OCI-LY3 (cell line): ENCODE data around the gene LIG1.

Experiments used
- H2AFZ ChIP-seq: fragments of 200-600, 300-600 bp; shearing (Covaris generic); 2 replicates; pipeline ENCODE4 v1.6.0; 2014; ENCODE audit warnings: antibody characterized with exemption, low read depth, low read length
- H3K27ac ChIP-seq: fragments of 200-600, 300-600 bp; sonication (generic); 2 replicates; pipeline ENCODE4 v1.5.1; 2014; ENCODE audit warnings: mild to moderate bottlenecking, low read length, moderate library complexity, mixed read lengths
- H3K27me3 ChIP-seq: fragments of 200-600, 300-600 bp; sonication (generic); 2 replicates; pipeline ENCODE4 v1.6.1; 2014; ENCODE audit warnings: low read depth, low read length, mixed read lengths
- H3K36me3 ChIP-seq: fragments of 200-600, 300-600 bp; sonication (generic); replicated peaks from 2 replicates; pipeline ENCODE3; 2014; ENCODE audit warnings: low read depth, low read length, mixed read lengths
- H3K4me1 ChIP-seq: fragments of 300-600, 200-600 bp; sonication (generic); 2 replicates; pipeline ENCODE4 v1.6.1; 2014; ENCODE audit warnings: low read length, mixed read lengths
- H3K4me2 ChIP-seq: fragments of 200-600, 300-600 bp; sonication (generic); 2 replicates; pipeline ENCODE4 v1.6.1; 2014; ENCODE audit warnings: low read length, mixed read lengths
- H3K4me3 ChIP-seq: fragments of 300-600, 200-600 bp; sonication (generic); 2 replicates; pipeline ENCODE4 v1.5.1; 2014; ENCODE audit warnings: antibody characterized with exemption, mild to moderate bottlenecking, low read length, moderate library complexity
- H3K79me2 ChIP-seq: fragments of 300-600, 200-600 bp; shearing (Covaris generic); 2 replicates; pipeline ENCODE4 v1.6.1; 2014; ENCODE audit warnings: mild to moderate bottlenecking, low read length, mixed read lengths
- H3K9ac ChIP-seq: fragments of 300-600, 200-600 bp; shearing (Covaris generic); 2 replicates; pipeline ENCODE4 v1.6.0; 2014; ENCODE audit warnings: mild to moderate bottlenecking, low read length, moderate library complexity
- H3K9me3 ChIP-seq: fragments of 200-600, 300-600 bp; shearing (Covaris generic); 2 replicates; pipeline ENCODE4 v1.6.1; 2014; ENCODE audit warnings: low read length, mixed read lengths; ENCODE audit not compliant: insufficient read depth
- H4K20me1 ChIP-seq: fragments of 200-600, 300-600 bp; sonication (generic); 2 replicates; pipeline ENCODE4 v1.6.1; 2016; ENCODE audit warnings: low read length, mixed read lengths; ENCODE audit not compliant: insufficient read depth
- CTCF ChIP-seq: fragments of 200-600, 300-600 bp; sonication (generic); IDR thresholded peaks from 2 replicates; pipeline ENCODE4 v1.5.1; 2014; ENCODE audit warnings: antibody characterized with exemption, low read length, low read depth
- EZH2phosphoT487 ChIP-seq: fragments of 200-600 bp; shearing (Covaris generic); IDR thresholded peaks from 2 replicates; pipeline ENCODE4 v1.6.1; 2018; ENCODE audit warnings: antibody characterized with exemption, mixed run types, low read depth

The LIG1 gene

DNA sequence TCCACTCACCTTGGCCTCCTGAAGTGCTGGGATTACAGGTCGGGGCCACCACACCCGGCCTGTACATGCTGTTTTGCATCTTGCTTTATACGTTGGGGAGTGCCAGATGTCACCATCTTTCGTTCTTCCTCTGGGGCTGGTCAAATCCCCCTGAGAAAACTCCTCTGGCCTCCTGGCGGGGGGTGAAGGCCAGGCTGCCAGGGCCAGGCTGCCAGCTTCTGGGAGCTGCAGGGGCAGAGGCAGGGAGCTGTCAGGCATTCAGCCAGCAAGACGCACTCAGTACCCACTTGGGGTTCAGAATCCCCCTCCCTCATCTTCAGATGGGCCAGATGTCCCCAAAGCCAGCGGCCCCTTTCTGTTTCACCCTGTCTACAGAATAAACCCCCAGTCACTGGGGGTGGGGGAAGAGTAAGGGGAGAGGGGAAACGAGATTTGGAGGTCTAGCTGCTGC lies 16.4 kb upstream of the LIG1 start:
- H3K4me2 ChIP-seq, result peak overlapping the region; percentile 61
- H3K4me1 ChIP-seq, result peaks cover 31% of the 10 kb centered on the region
- TF ChIP-seq EZH2phosphoT487, result no peak
- TF ChIP-seq CTCF, result no peak
- peak overlapping the region; percentile 21 for H3K9ac ChIP-seq
- no peak overlapping the region for H2AFZ ChIP-seq
- no peaks in the 10 kb centered on the region for H3K79me2 ChIP-seq
- no peaks in the 10 kb centered on the region for H3K27me3 ChIP-seq
- peak overlapping the region; percentile 25; the same call in 1 of the 2 replicates for H3K4me3 ChIP-seq
- peaks cover 22% of the 10 kb centered on the region for H3K36me3 ChIP-seq
- peaks cover 7% of the 10 kb centered on the region for H3K9me3 ChIP-seq
- peak overlapping the region; percentile 51 for H3K27ac ChIP-seq
- H4K20me1 ChIP-seq, result no peaks in the 10 kb centered on the region

GRCh38 chr19:48186015-48186414 lies 15.9 kb upstream of the LIG1 start:
- no peaks in the 10 kb centered on the region for H3K79me2 ChIP-seq
- H2AFZ ChIP-seq, result no peak overlapping the region
- no peaks in the 10 kb centered on the region for H4K20me1 ChIP-seq
- TF ChIP-seq CTCF (no peak), EZH2phosphoT487 (no peak)
- H3K9me3 ChIP-seq, result peaks cover 12% of the 10 kb centered on the region
- peak overlapping the region; percentile 61 for H3K4me2 ChIP-seq
- peaks cover 31% of the 10 kb centered on the region for H3K4me1 ChIP-seq
- H3K27me3 ChIP-seq, result no peaks in the 10 kb centered on the region
- H3K9ac ChIP-seq, result no peak overlapping the region
- peaks cover 28% of the 10 kb centered on the region for H3K36me3 ChIP-seq
- H3K27ac ChIP-seq, result peak overlapping the region; percentile 51; the same call in 1 of the 2 replicates
- 0 out of 2 replicates have a peak overlapping the region, but pooled peaks have one; percentile 25 for H3K4me3 ChIP-seq

GRCh38 chr19:48183356-48183755 lies 13.2 kb upstream of the LIG1 start:
- Histone ChIP-seq H3K79me2 (no peaks in the 10 kb centered on the region), H3K4me1 (peaks cover 18% of the 10 kb centered on the region), H3K9me3 (peaks cover 10% of the 10 kb centered on the region), H3K36me3 (peaks cover 31% of the 10 kb centered on the region), H3K27ac (no peak overlapping the region), H3K4me2 (no peak overlapping the region), H3K9ac (no peak overlapping the region), H3K27me3 (no peaks in the 10 kb centered on the region), H3K4me3 (no peak overlapping the region), H2AFZ (no peak overlapping the region), H4K20me1 (no peaks in the 10 kb centered on the region)
- no peak for TF ChIP-seq CTCF
- no peak for TF ChIP-seq EZH2phosphoT487

- H3K4me2 ChIP-seq, result no peak overlapping the region
- TF ChIP-seq EZH2phosphoT487, result no peak
- no peak for TF ChIP-seq CTCF
- H3K36me3 ChIP-seq, result peaks cover 30% of the 10 kb centered on the region
- no peaks in the 10 kb centered on the region for H3K27me3 ChIP-seq
- H3K9me3 ChIP-seq, result peaks cover 10% of the 10 kb centered on the region
- no peak overlapping the region for H3K27ac ChIP-seq
- no peaks in the 10 kb centered on the region for H3K79me2 ChIP-seq
- H3K4me1 ChIP-seq, result peaks cover 18% of the 10 kb centered on the region
- no peak overlapping the region for H3K4me3 ChIP-seq
- H4K20me1 ChIP-seq, result no peaks in the 10 kb centered on the region
- no peak overlapping the region for H2AFZ ChIP-seq
- H3K9ac ChIP-seq, result no peak overlapping the region
Observed at GRCh38 chr19:48182434-48182833, 12.3 kb upstream of the LIG1 start.
